ENCODE results near the gene SORCS2.

GRCh38 chr4:7763788-7764187 is 571.5 kb downstream of the SORCS2 start:
- TF ChIP-seq CTCF (IDR thresholded peaks at IDR 0.05; ENCODE audit: borderline replicate concordance, extremely low read depth, low read length, poor library complexity, severe bottlenecking): no peak
- no peak for TF ChIP-seq EZH2 (IDR thresholded peaks at IDR 0.05; ENCODE audit: borderline replicate concordance, low read depth, low read length, severe bottlenecking)
